Pulmonary artery endothelial cell (primary cell): ENCODE measurements around the gene P3H3. TPM values are rescaled to one million over a fixed set of nuclear protein-coding genes. Genes with fewer than 3 reads are reported as not detected.
"Not testable (repeated sequence)": the region's sequence is repeated elsewhere in the genome, so short reads cannot be mapped to it uniquely, and the experiment has no call there.

Experiments
- DNase-seq: peaks from one replicate; pipeline ENCODE4 v3.0.0-alpha.2; 2011; ENCODE audit warnings: low read depth, low spot score
- total RNA-seq: library from RNA; depleted of rRNA; stranded (reverse); fragments of >200 nt; gene quantifications from 2 replicates; pipeline ENCODE4 v1.2.3, GENCODE V29; 2014

The P3H3 gene
- total RNA-seq, 1 donor from 2014 or later = 83.1 TPM

DNA sequence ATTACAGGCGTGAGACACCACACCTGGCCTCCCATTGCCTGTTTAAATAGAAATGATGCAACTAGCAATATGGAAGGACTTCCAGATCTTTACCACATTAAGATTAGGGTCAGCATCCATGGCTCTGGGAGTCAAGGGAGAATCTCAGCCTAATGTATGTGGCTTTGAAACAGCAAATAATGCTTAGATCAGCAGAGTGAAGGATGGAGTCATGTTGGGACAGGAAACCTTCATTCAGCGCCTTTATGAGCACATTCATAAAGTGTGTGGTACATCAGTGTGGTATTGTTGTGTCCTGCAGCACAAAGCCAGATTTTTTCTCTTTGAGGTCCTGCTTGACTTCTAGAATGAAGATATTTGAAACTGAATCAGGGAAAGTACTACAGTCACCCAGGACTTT is 60.2 kb downstream of the P3H3 start:
- no peak for DNase-seq

DNA sequence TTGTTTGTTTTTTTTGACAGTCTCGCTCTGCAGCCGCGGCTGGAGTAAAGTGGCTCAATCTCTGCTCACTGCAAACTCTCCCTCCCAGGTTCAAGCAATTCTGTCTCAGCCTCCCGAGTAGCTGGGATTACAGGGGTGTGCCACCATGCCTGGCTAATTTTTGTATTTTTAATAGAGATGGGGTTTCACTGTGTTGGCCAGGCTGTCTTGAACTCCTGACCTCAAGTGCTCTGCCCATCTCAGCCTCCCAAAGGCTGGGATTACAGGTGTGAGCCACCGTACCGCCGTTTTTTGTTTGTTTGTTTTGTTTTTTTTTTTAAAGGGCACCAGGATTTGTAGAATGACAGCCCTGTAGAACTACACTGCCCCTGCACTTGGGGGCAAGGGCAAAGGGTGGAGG is 60.6 kb downstream of the P3H3 start:
- DNase-seq = not testable (repeated sequence)

Other genes with a start within 250 kb of the P3H3 start
- gene CHD4, start 221.0 kb upstream of the P3H3 start, total RNA-seq = 205 and 216 TPM in 2 replicates
- gene LPAR5, start 192.4 kb upstream of the P3H3 start, total RNA-seq = 0.04 and 0.07 TPM in 2 replicates
- gene ACRBP, start 181.0 kb upstream of the P3H3 start, total RNA-seq = 0.11 and 0.26 TPM in 2 replicates
- 26.0 and 31.9 TPM in 2 replicates for gene ING4, start 165.3 kb upstream of the P3H3 start, total RNA-seq
- 9.5 and 12.0 TPM in 2 replicates for gene ZNF384, start 139.0 kb upstream of the P3H3 start, total RNA-seq
- not detected in 2 replicates for gene PIANP, start 127.6 kb upstream of the P3H3 start, total RNA-seq
- gene COPS7A, start 104.4 kb upstream of the P3H3 start, total RNA-seq = 54.8 and 71.4 TPM in 2 replicates
- 56.9 and 94.9 TPM in 2 replicates for gene MLF2, start 75.3 kb upstream of the P3H3 start, total RNA-seq
- 45.2 and 61.3 TPM in 2 replicates for gene PTMS, start 62.0 kb upstream of the P3H3 start, total RNA-seq
- gene LAG3, start 55.9 kb upstream of the P3H3 start, total RNA-seq = 0.11 and 0.13 TPM in 2 replicates
- 0.07 TPM in 1 of 2 replicates, not detected in the other for gene CD4, start 38.9 kb upstream of the P3H3 start, total RNA-seq
- gene GPR162, start 6.6 kb upstream of the P3H3 start, total RNA-seq = 9.0 and 13.5 TPM in 2 replicates
- gene GNB3, start 12.5 kb downstream of the P3H3 start, total RNA-seq = 0.79 and 1.4 TPM in 2 replicates
- gene CDCA3, start 22.9 kb downstream of the P3H3 start, total RNA-seq = 11.0 and 27.2 TPM in 2 replicates
- 105 and 132 TPM in 2 replicates for gene USP5, start 23.7 kb downstream of the P3H3 start, total RNA-seq
- 941 and 1,374 TPM in 2 replicates for gene TPI1, start 39.1 kb downstream of the P3H3 start, total RNA-seq
- gene SPSB2, start 44.9 kb downstream of the P3H3 start, total RNA-seq = 3.1 and 5.8 TPM in 2 replicates
- 4.4 TPM in 2 replicates for gene LRRC23, start 76.4 kb downstream of the P3H3 start, total RNA-seq
- 8.8 and 12.6 TPM in 2 replicates for gene ENO2, start 86.2 kb downstream of the P3H3 start, total RNA-seq
- gene ATN1, start 99.6 kb downstream of the P3H3 start, total RNA-seq = 6.1 and 6.7 TPM in 2 replicates
- not detected in 2 replicates for gene RNU7-1, start 115.4 kb downstream of the P3H3 start, total RNA-seq
- gene C12orf57, start 115.6 kb downstream of the P3H3 start, total RNA-seq = 68.2 and 84.6 TPM in 2 replicates
- gene PTPN6, start 122.9 kb downstream of the P3H3 start, total RNA-seq = 0.13 and 0.60 TPM in 2 replicates
- 182 and 215 TPM in 2 replicates for gene PHB2, start 142.3 kb downstream of the P3H3 start, total RNA-seq
- gene EMG1, start 142.5 kb downstream of the P3H3 start, total RNA-seq = 47.9 and 85.6 TPM in 2 replicates
- gene LPCAT3, start 190.1 kb downstream of the P3H3 start, total RNA-seq = 5.2 and 8.6 TPM in 2 replicates
- 0.40 and 5.1 TPM in 2 replicates for gene C1S, start 232.3 kb downstream of the P3H3 start, total RNA-seq